AG10803 (cell line): ENCODE results near the gene BLACAT1.

Experiments used
- DNase-seq: peaks from one replicate; pipeline ENCODE4 v3.0.0; 2010; ENCODE audit warnings: low read depth
- H3K4me3 ChIP-seq: 2 replicates; pipeline ENCODE4 v1.5.1; 2011; ENCODE audit warnings: mild to moderate bottlenecking, low read length, control low read depth
- TF ChIP-seq, protein P1 (sequence below): conservative IDR thresholded peaks from 2 replicates; pipeline ENCODE4 v1.5.1; 2011; ENCODE audit warnings: mild to moderate bottlenecking, low read length, control low read depth, inconsistent platforms

The BLACAT1 gene

DNA sequence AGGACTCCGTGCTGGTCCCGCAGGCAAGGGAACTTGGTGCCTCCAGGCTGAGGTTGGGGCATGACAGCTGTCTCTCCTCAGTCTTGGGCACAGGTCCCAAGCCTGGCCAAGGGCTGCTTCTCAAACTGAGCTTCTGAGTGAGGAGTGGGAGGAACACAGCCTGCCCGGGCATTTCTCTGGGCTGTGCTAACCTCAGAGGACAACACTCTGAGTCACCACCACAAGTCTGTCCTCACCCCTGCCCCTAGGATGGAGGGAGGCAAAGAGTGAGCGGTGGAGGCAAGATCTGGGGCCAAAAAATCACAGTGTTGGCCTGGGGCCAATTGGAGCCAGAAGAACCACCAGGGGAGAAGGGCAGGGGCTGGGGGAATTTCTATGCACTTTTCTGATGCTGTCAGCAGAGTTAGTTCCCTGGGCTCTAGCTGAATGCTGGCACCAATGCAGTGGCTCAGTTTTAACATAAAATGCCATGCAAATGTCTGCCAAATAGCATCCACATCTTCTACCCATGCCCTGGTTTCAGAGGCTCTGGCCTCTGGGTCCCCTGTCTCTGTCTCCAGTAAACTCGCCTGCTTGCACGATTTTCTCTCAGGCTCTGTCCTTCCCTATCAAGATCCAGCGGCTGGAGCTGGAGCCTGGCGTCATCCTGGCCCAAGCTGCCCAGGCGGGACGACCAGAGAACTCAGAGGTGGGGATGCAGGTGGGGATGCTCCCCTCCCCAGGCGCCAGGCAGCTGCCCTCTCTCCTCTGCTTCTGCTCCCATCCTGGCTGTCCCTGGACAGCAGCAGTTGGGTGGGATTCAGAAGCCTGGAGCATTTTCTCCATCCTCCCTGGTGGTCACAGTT, 37.6 kb upstream of the BLACAT1 start:
- TF ChIP-seq, protein P1, sequence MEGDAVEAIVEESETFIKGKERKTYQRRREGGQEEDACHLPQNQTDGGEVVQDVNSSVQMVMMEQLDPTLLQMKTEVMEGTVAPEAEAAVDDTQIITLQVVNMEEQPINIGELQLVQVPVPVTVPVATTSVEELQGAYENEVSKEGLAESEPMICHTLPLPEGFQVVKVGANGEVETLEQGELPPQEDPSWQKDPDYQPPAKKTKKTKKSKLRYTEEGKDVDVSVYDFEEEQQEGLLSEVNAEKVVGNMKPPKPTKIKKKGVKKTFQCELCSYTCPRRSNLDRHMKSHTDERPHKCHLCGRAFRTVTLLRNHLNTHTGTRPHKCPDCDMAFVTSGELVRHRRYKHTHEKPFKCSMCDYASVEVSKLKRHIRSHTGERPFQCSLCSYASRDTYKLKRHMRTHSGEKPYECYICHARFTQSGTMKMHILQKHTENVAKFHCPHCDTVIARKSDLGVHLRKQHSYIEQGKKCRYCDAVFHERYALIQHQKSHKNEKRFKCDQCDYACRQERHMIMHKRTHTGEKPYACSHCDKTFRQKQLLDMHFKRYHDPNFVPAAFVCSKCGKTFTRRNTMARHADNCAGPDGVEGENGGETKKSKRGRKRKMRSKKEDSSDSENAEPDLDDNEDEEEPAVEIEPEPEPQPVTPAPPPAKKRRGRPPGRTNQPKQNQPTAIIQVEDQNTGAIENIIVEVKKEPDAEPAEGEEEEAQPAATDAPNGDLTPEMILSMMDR = no peak
- peak; percentile 74 for DNase-seq

GRCh38 chr1:205492774-205493173, 36.9 kb upstream of the BLACAT1 start:
- TF ChIP-seq, protein P1 = no peak
- no peak overlapping the region for H3K4me3 ChIP-seq
- no peak for DNase-seq

More for the DNA sequence above, 37.6 kb upstream of the BLACAT1 start:
- no peak overlapping the region for H3K4me3 ChIP-seq

DNA sequence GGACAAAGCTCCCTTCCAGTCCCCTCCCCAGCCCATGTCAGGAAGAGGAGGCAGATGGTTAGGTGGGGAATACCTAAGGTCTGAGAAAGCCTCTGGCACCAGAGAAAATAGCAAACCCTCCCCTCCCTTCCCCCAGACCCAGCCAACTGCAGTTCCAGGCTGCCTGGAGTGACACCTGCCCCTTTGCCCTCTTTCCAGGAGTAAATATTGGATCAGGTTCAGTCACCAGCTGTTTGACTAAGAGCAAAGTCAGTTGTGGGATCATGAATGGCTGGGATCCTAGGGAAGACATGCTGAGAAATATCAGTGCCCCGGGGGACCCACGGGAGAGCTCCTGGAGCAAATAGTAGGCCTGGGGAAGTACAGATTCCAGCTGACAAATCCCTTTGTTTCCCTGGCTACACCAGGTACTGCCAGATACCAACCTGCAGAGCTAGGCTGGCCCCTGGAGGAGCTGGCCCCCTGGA, 36.4 kb upstream of the BLACAT1 start:
- no peak for DNase-seq

DNA sequence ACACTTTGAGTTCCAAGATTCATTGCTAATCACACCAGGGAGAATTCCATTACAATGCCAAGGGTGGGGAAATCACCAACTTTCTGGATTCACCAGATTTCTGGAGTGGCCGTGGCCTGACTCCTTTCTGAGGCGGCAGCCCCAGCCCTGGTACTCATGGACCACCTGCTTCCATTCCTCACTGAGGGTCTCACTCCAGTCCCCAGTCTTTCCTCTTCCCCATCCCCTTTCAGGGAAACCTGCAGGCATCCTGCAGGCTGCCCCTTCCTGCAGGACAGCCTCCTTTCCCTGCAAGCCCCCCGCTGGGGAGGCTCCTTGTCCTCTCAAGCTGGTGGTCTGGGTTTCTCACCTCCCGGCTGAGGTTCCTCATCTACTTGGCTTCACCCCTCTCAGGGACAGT, 35.9 kb upstream of the BLACAT1 start:
- TF ChIP-seq, protein P1 = no peak
- H3K4me3 ChIP-seq = no peak overlapping the region
- DNase-seq = peak; percentile 16

More for the DNA sequence above, 36.4 kb upstream of the BLACAT1 start:
- TF ChIP-seq, protein P1 = no peak
- no peak overlapping the region for H3K4me3 ChIP-seq

DNA sequence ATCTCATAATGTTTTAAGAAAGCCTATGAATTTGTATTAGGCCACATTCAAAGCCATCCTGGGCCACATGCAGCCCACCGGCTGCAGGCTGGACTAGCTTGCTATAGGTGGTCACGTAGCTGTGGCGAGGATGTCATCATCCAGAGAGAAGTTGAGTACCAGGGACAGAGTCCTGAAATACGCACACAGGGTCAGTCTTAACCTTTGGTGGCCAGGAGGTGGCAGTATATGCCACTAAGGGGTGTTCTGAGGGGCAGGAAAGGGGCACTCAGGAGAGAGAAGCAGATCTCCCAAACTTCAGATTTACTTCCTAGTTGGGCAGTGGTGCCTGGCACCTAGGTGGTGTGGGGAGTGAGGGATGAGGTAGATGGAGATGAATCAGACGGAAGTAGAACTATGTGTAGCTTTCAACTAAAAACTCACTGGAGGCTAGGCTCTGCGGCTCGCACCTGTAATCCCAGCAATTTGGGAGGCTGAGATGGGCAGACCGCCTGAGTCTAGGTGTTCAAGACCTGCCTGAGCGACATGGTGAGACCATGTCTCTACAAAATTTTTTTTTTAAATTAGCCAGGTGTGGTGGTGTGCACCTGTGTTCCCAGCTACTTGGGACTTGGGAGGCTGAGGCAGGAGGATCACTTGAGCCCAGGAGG, 32.4 kb upstream of the BLACAT1 start:
- peak; percentile 62 for DNase-seq
- TF ChIP-seq, protein P1 = peak; percentile 83

GRCh38 chr1:205486258-205486657, 30.4 kb upstream of the BLACAT1 start:
- no peak overlapping the region for H3K4me3 ChIP-seq
- TF ChIP-seq, protein P1 = no peak
- no peak for DNase-seq

More for the DNA sequence above, 32.4 kb upstream of the BLACAT1 start:
- no peak overlapping the region for H3K4me3 ChIP-seq
